HEK293 (cell line): ENCODE data around the gene TPSG1.

Experiments
- TCF7L2 ChIP-seq: IDR thresholded peaks from 2 replicates; pipeline ENCODE4 v1.6.1; 2011; ENCODE audit warnings: low read depth, mild to moderate bottlenecking, inconsistent platforms, low read length, moderate library complexity, borderline replicate concordance
- ZNF747 ChIP-seq: fragments of 450-650 bp; formaldehyde crosslinking; IDR thresholded peaks from 2 replicates; pipeline ENCODE4 v1.5.1; 2016; ENCODE audit warnings: missing biosample characterization, missing genetic modification characterization
- TF ChIP-seq, protein P1 (sequence below): fragments of 450-650 bp; formaldehyde crosslinking; IDR thresholded peaks from 2 replicates; pipeline ENCODE4 v1.5.1; 2016; ENCODE audit warnings: missing biosample characterization, missing genetic modification characterization

DNA sequence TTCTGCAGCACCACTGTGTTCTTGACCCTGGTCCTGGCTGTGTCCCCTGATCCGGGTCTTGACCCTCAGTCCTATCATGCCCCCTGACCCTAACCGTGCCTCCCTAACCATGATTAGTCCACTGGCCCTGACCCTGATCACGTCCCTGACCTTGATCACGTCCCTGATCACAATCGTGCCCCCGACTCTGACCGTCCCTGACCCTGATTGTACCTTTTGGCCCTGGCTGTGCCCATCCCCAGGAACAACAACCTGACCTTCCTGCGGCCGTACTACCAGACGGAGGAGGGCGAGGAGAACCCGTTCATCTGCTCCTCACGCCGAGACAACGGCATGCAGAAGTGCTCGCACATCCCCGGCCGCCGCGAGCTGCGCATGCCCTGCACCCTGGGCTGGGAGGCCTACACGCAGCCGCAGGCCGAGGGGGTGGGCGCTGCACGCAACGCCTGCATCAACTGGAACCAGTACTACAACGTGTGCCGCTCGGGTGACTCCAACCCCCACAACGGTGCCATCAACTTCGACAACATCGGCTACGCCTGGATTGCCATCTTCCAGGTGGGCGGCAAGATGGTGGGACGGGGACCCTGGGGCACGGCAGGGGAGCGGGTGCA lies 24.9 kb downstream of the TPSG1 start:
- TF ChIP-seq, protein P1, sequence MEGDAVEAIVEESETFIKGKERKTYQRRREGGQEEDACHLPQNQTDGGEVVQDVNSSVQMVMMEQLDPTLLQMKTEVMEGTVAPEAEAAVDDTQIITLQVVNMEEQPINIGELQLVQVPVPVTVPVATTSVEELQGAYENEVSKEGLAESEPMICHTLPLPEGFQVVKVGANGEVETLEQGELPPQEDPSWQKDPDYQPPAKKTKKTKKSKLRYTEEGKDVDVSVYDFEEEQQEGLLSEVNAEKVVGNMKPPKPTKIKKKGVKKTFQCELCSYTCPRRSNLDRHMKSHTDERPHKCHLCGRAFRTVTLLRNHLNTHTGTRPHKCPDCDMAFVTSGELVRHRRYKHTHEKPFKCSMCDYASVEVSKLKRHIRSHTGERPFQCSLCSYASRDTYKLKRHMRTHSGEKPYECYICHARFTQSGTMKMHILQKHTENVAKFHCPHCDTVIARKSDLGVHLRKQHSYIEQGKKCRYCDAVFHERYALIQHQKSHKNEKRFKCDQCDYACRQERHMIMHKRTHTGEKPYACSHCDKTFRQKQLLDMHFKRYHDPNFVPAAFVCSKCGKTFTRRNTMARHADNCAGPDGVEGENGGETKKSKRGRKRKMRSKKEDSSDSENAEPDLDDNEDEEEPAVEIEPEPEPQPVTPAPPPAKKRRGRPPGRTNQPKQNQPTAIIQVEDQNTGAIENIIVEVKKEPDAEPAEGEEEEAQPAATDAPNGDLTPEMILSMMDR, result no peak
- TF ChIP-seq ZNF747 (tag by site-specific recombination), result no peak
- TF ChIP-seq TCF7L2, result no peak
